ENCODE data around the gene THBS4. TPM values are rescaled to one million over a fixed set of nuclear protein-coding genes. Genes with fewer than 3 reads are reported as not detected.

The THBS4 gene
- total RNA-seq, 1 experiment from 2014 or later = 0.82 TPM

- TF ChIP-seq CTCF (IDR thresholded peaks at IDR 0.05; ENCODE audit: unreplicated experiment) = no peak
- no peaks in the 10 kb centered on the region for H3K36me3 Mint-ChIP-seq (ENCODE audit: insufficient read depth, unreplicated experiment)
- H3K27me3 Mint-ChIP-seq (ENCODE audit: insufficient read depth, unreplicated experiment) = no peaks in the 10 kb centered on the region
- BruUV-seq (replicated peaks) = no TSS peak
- no peak for DNase-seq (ENCODE audit: unreplicated experiment)
- H3K4me3 Mint-ChIP-seq (ENCODE audit: unreplicated experiment) = no peak overlapping the region
- ChIA-PET POLR2A (no interaction called here), CTCF (interaction anchor here (1.0 kb wide), 1 partner anchor 15 kb away, joined by 3 read pairs; no protein-coding TSS in a partner anchor)
- no peak overlapping the region for H3K27ac Mint-ChIP-seq (ENCODE audit: low read depth, unreplicated experiment)
- H3K4me1 Mint-ChIP-seq (ENCODE audit: insufficient read depth, unreplicated experiment) = peaks cover 7% of the 10 kb centered on the region
- no peaks in the 10 kb centered on the region for H3K9me3 Mint-ChIP-seq (ENCODE audit: unreplicated experiment)
- intact Hi-C loops (cut with micrococcal nuclease) = no loop called here
Measured at GRCh38 chr5:80069251-80069800, 34.2 kb downstream of the THBS4 start.

GRCh38 chr5:80069918-80070318 lies 34.8 kb downstream of the THBS4 start:
- H3K4me3 Mint-ChIP-seq (ENCODE audit: unreplicated experiment) = no peak overlapping the region
- ChIA-PET POLR2A (no interaction called here), CTCF (no interaction called here)
- H3K9me3 Mint-ChIP-seq (ENCODE audit: unreplicated experiment) = no peaks in the 10 kb centered on the region
- no peak for TF ChIP-seq CTCF (IDR thresholded peaks at IDR 0.05; ENCODE audit: unreplicated experiment)
- no peaks in the 10 kb centered on the region for H3K27me3 Mint-ChIP-seq (ENCODE audit: insufficient read depth, unreplicated experiment)
- no TSS peak for BruUV-seq (replicated peaks)
- peaks cover 7% of the 10 kb centered on the region for H3K4me1 Mint-ChIP-seq (ENCODE audit: insufficient read depth, unreplicated experiment)
- no peaks in the 10 kb centered on the region for H3K36me3 Mint-ChIP-seq (ENCODE audit: insufficient read depth, unreplicated experiment)
- no peak for DNase-seq (ENCODE audit: unreplicated experiment)
- no peak overlapping the region for H3K27ac Mint-ChIP-seq (ENCODE audit: low read depth, unreplicated experiment)
- intact Hi-C loops (cut with micrococcal nuclease) = no loop called here

- no peaks in the 10 kb centered on the region for H3K27me3 Mint-ChIP-seq (ENCODE audit: insufficient read depth, unreplicated experiment)
Measured at GRCh38 chr5:80070338-80071056, 35.3 kb downstream of the THBS4 start.

More at GRCh38 chr5:80070338-80071056, 35.3 kb downstream of the THBS4 start:
- Mint-ChIP-seq H3K36me3 (ENCODE audit: insufficient read depth, unreplicated experiment) (no peaks in the 10 kb centered on the region), H3K4me3 (ENCODE audit: unreplicated experiment) (no peak overlapping the region), H3K9me3 (ENCODE audit: unreplicated experiment) (no peaks in the 10 kb centered on the region), H3K4me1 (ENCODE audit: insufficient read depth, unreplicated experiment) (peaks cover 7% of the 10 kb centered on the region), H3K27ac (ENCODE audit: low read depth, unreplicated experiment) (no peak overlapping the region)
- POLR2A ChIA-PET = no interaction called here
- CTCF ChIA-PET = no interaction called here
- TF ChIP-seq CTCF (IDR thresholded peaks at IDR 0.05; ENCODE audit: unreplicated experiment) = no peak
- DNase-seq (ENCODE audit: unreplicated experiment) = no peak
- intact Hi-C loops (cut with micrococcal nuclease) = no loop called here
- BruUV-seq (replicated peaks) = no TSS peak

Measured in MCF 10A (cell line).